ENCODE data around the gene ESD. TPM values are rescaled to one million over a fixed set of nuclear protein-coding genes. Genes with fewer than 3 reads are reported as not detected.

The ESD gene
- total RNA-seq, 1 donor from 2014 or later, result 191 TPM

GRCh38 chr13:46782066-46782465, 14.9 kb downstream of the ESD start:
- Histone ChIP-seq H3K79me2 (ENCODE audit: low read depth) (no peaks in the 10 kb centered on the region), H3K4me1 (no peaks in the 10 kb centered on the region), H3K27ac (no peak overlapping the region), H3K4me2 (no peak overlapping the region), H2AFZ (replicated peaks) (no peak overlapping the region), H3K9me3 (ENCODE audit: low read depth) (no peaks in the 10 kb centered on the region), H4K20me1 (ENCODE audit: low read depth) (no peaks in the 10 kb centered on the region), H3K27me3 (no peaks in the 10 kb centered on the region), H3F3A (ENCODE audit: low read depth) (no peaks in the 10 kb centered on the region), H3K9ac (no peak overlapping the region), H3K4me3 (no peak overlapping the region), H3K36me3 (peaks cover 33% of the 10 kb centered on the region)
- peaks cover 6% of the 10 kb centered on the region for H3K4me1 Mint-ChIP-seq
- no peak overlapping the region for H3K27ac Mint-ChIP-seq
- peaks cover 22% of the 10 kb centered on the region for H3K36me3 Mint-ChIP-seq
- no peaks in the 10 kb centered on the region for H3K27me3 Mint-ChIP-seq (ENCODE audit: insufficient read depth, low read depth)
- TF ChIP-seq EZH2phosphoT487 (IDR thresholded peaks at IDR 0.05) (no peak), EZH2 (IDR thresholded peaks at IDR 0.05) (no peak)
- TF ChIP-seq, protein P1, sequence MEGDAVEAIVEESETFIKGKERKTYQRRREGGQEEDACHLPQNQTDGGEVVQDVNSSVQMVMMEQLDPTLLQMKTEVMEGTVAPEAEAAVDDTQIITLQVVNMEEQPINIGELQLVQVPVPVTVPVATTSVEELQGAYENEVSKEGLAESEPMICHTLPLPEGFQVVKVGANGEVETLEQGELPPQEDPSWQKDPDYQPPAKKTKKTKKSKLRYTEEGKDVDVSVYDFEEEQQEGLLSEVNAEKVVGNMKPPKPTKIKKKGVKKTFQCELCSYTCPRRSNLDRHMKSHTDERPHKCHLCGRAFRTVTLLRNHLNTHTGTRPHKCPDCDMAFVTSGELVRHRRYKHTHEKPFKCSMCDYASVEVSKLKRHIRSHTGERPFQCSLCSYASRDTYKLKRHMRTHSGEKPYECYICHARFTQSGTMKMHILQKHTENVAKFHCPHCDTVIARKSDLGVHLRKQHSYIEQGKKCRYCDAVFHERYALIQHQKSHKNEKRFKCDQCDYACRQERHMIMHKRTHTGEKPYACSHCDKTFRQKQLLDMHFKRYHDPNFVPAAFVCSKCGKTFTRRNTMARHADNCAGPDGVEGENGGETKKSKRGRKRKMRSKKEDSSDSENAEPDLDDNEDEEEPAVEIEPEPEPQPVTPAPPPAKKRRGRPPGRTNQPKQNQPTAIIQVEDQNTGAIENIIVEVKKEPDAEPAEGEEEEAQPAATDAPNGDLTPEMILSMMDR (IDR thresholded peaks at IDR 0.05), result no peak
- DNase-seq (ENCODE audit: low spot score), result no peak
- no peaks in the 10 kb centered on the region for H3K9me3 Mint-ChIP-seq
- H3K4me3 Mint-ChIP-seq, result no peak overlapping the region

DNA sequence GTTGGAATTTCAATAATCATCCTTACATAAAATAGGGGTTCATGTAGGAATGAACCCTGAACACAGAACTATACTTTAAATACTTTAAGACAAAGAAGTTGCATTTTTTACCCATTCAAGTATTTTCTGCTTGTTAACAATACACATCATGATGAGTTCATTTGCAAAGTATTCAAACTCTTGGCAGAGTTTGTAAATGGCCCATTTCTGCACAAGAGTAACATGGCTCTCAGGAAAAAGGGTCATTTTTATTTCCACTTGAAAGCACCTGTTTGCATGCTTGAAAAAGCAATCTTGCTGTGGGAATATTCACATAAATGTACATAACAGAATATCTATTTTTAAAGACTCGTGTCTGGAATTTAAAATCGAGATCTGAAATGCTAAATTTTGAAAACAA, 18.1 kb downstream of the ESD start:
- Mint-ChIP-seq H3K4me1 (peaks cover 6% of the 10 kb centered on the region), H3K4me3 (no peak overlapping the region), H3K27me3 (ENCODE audit: insufficient read depth, low read depth) (no peaks in the 10 kb centered on the region), H3K27ac (no peak overlapping the region), H3K36me3 (peaks cover 24% of the 10 kb centered on the region), H3K9me3 (no peaks in the 10 kb centered on the region)
- Histone ChIP-seq H3K4me2 (no peak overlapping the region), H4K20me1 (ENCODE audit: low read depth) (no peaks in the 10 kb centered on the region), H3K27me3 (no peaks in the 10 kb centered on the region), H3K9ac (no peak overlapping the region), H3K4me3 (no peak overlapping the region), H2AFZ (replicated peaks) (no peak overlapping the region), H3F3A (ENCODE audit: low read depth) (no peaks in the 10 kb centered on the region), H3K36me3 (peaks cover 27% of the 10 kb centered on the region), H3K9me3 (ENCODE audit: low read depth) (no peaks in the 10 kb centered on the region), H3K27ac (no peak overlapping the region), H3K79me2 (ENCODE audit: low read depth) (no peaks in the 10 kb centered on the region), H3K4me1 (no peaks in the 10 kb centered on the region)
- TF ChIP-seq EZH2phosphoT487 (IDR thresholded peaks at IDR 0.05) (no peak), EZH2 (IDR thresholded peaks at IDR 0.05) (no peak)
- TF ChIP-seq, protein P1 (IDR thresholded peaks at IDR 0.05), result no peak
- DNase-seq (ENCODE audit: low spot score), result no peak

GRCh38 chr13:46778095-46778494, 18.9 kb downstream of the ESD start:
- no peak for DNase-seq (ENCODE audit: low spot score)
- H4K20me1 ChIP-seq (ENCODE audit: low read depth), result no peaks in the 10 kb centered on the region
- Mint-ChIP-seq H3K9me3 (no peaks in the 10 kb centered on the region), H3K36me3 (peaks cover 28% of the 10 kb centered on the region), H3K27me3 (ENCODE audit: insufficient read depth, low read depth) (no peaks in the 10 kb centered on the region), H3K4me1 (peaks cover 5% of the 10 kb centered on the region), H3K4me3 (no peak overlapping the region), H3K27ac (no peak overlapping the region)
- H3K79me2 ChIP-seq (ENCODE audit: low read depth), result no peaks in the 10 kb centered on the region
- H3K27me3 ChIP-seq, result no peaks in the 10 kb centered on the region
- no peaks in the 10 kb centered on the region for H3K4me1 ChIP-seq
- no peak overlapping the region for H3K27ac ChIP-seq
- no peaks in the 10 kb centered on the region for H3K9me3 ChIP-seq (ENCODE audit: low read depth)
- no peak overlapping the region for H3K4me3 ChIP-seq
- TF ChIP-seq, protein P1 (IDR thresholded peaks at IDR 0.05), result no peak
- no peak for TF ChIP-seq EZH2 (IDR thresholded peaks at IDR 0.05)
- no peak for TF ChIP-seq EZH2phosphoT487 (IDR thresholded peaks at IDR 0.05)
- H3F3A ChIP-seq (ENCODE audit: low read depth), result no peaks in the 10 kb centered on the region
- no peak overlapping the region for H3K4me2 ChIP-seq
- H2AFZ ChIP-seq (replicated peaks), result no peak overlapping the region
- peaks cover 27% of the 10 kb centered on the region for H3K36me3 ChIP-seq
- H3K9ac ChIP-seq, result no peak overlapping the region

All from neural progenitor cell (in vitro differentiated cells).